ENCODE data around the gene PAIP1. TPM values are rescaled to one million over a fixed set of nuclear protein-coding genes. Genes with fewer than 3 reads are reported as not detected.

PAIP1 gene
- total RNA-seq, 2 donors from 2014 or later: 84.6 to 150 TPM

DNA sequence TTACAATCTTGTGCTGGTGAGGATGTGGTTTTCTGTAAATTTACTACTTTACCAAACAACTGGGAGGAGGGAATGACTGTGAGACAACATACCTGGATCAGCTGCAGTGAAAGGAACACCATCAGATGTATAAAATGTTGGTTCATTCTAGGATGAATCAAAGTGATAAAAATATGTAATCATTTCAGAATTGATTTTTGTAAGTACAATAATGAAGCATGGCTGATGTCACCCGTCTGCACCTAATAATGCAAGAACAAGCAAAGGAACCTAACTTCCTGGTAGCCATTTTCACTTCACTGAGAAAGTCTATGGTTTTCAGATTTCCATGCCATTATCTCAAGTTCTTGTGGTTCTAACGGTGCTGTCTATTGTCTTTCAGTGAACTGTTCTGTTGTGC lies 23.2 kb downstream of the PAIP1 start:
- intact Hi-C loops (cut with DNase I): no loop called here
- WGBS: 85% methylated on average over 2 of the region's 2 CpGs
- Histone ChIP-seq H3K27me3 (replicated peaks; ENCODE audit: insufficient read depth) (no peaks in the 10 kb centered on the region), H3K36me3 (peaks cover 12 to 18% of the 10 kb centered on the region in 2 donors), H3K4me1 (replicated peaks) (no peaks in the 10 kb centered on the region), H3K4me3 (no peak overlapping the region), H3K27ac (no peak overlapping the region), H3K9me3 (no peaks in the 10 kb centered on the region)
- no peak for TF ChIP-seq POLR2AphosphoS5 (IDR thresholded peaks at IDR 0.05)
- no peak for TF ChIP-seq POLR2A (IDR thresholded peaks at IDR 0.05)
- TF ChIP-seq, protein P1, sequence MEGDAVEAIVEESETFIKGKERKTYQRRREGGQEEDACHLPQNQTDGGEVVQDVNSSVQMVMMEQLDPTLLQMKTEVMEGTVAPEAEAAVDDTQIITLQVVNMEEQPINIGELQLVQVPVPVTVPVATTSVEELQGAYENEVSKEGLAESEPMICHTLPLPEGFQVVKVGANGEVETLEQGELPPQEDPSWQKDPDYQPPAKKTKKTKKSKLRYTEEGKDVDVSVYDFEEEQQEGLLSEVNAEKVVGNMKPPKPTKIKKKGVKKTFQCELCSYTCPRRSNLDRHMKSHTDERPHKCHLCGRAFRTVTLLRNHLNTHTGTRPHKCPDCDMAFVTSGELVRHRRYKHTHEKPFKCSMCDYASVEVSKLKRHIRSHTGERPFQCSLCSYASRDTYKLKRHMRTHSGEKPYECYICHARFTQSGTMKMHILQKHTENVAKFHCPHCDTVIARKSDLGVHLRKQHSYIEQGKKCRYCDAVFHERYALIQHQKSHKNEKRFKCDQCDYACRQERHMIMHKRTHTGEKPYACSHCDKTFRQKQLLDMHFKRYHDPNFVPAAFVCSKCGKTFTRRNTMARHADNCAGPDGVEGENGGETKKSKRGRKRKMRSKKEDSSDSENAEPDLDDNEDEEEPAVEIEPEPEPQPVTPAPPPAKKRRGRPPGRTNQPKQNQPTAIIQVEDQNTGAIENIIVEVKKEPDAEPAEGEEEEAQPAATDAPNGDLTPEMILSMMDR (IDR thresholded peaks at IDR 0.05): no peak
- no peak for DNase-seq (ENCODE audit: low spot score)

DNA sequence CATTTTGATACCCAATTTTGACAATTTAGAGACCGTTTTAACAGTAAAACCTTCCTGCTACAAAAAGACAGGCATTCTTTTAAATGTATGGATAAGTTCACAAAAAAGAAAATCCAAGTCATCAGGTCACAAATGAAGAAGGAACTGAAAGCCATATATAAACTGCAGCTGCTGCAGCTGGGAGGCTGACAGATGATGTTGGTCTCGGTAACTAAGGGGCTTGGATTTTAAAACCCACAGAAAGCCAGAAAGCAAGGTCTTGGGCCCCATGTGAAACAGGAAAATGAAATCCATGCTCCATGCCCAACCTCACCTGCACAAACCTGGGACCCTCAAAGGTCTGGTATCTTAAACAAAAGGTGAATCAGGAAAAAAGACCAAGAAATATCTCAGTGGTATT lies 26.2 kb downstream of the PAIP1 start:
- intact Hi-C loops (cut with DNase I): no loop called here

DNA sequence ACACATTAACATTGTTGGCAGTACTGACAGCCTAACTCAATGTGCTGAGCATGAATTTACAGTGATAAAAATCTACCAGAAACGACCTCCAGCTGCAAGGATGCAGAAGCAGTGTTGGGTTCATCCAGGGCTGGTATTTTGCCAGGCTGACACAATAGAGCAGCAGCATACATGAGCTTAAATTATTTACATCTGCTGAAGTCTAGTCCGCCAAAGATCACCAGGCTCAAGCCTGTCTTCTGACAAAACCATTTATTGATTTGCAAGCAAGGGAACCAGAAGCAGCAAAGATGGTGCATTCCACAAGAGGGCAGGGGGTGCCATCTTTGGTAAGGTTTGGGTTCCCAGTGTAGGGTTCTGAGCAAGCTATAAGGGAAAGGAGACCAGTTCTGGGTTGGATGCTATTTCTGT lies 33.2 kb downstream of the PAIP1 start:
- peaks cover 0 to 5% of the 10 kb centered on the region in 2 donors for H3K36me3 ChIP-seq
- no peak for DNase-seq (ENCODE audit: low spot score)

More for the DNA sequence above, 26.2 kb downstream of the PAIP1 start:
- Histone ChIP-seq H3K4me3 (no peak overlapping the region), H3K27ac (no peak overlapping the region), H3K9me3 (no peaks in the 10 kb centered on the region), H3K27me3 (replicated peaks; ENCODE audit: insufficient read depth) (no peaks in the 10 kb centered on the region), H3K36me3 (peaks cover 17 to 18% of the 10 kb centered on the region in 2 donors), H3K4me1 (replicated peaks) (no peaks in the 10 kb centered on the region)
- DNase-seq (ENCODE audit: low spot score): no peak
- whole genome bisulfite sequencing: 94% methylated on average over 2 of the region's 2 CpGs
- TF ChIP-seq, protein P1 (IDR thresholded peaks at IDR 0.05): no peak
- TF ChIP-seq POLR2A (IDR thresholded peaks at IDR 0.05) (no peak), POLR2AphosphoS5 (IDR thresholded peaks at IDR 0.05) (no peak)

DNA sequence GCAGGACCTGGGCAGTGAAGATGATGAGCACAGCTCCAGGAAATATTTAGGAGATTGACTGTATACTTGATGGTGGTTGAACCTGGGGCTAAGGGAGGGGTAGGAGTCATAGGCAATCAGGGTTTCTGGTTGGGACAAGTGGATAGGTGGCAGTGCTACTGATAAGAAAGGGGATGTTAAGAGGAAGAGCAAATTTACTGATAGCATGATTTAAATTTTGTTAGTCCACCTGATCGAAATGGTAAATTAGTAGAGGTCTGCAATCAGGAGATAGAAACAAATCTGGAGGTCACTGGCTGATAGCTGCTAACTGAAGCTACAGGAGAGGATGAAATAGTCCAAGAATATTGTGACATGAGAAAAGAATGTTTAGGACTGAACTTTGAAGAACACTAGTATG lies 36.3 kb downstream of the PAIP1 start:
- Histone ChIP-seq H3K9me3 (no peaks in the 10 kb centered on the region), H3K27ac (no peak overlapping the region), H3K4me3 (no peak overlapping the region), H3K36me3 (no peaks in the 10 kb centered on the region), H3K4me1 (replicated peaks) (no peaks in the 10 kb centered on the region), H3K27me3 (replicated peaks; ENCODE audit: insufficient read depth) (no peaks in the 10 kb centered on the region)
- TF ChIP-seq POLR2A (IDR thresholded peaks at IDR 0.05) (no peak), POLR2AphosphoS5 (IDR thresholded peaks at IDR 0.05) (no peak)
- TF ChIP-seq, protein P1 (IDR thresholded peaks at IDR 0.05): no peak
- 94% methylated on average over 1 of the region's 1 CpG for WGBS
- no peak for DNase-seq (ENCODE audit: low spot score)
- intact Hi-C loops (cut with DNase I): no loop called here

More for the DNA sequence above, 33.2 kb downstream of the PAIP1 start:
- Histone ChIP-seq H3K9me3 (no peaks in the 10 kb centered on the region), H3K4me3 (no peak overlapping the region), H3K4me1 (replicated peaks) (no peaks in the 10 kb centered on the region), H3K27ac (no peak overlapping the region), H3K27me3 (replicated peaks; ENCODE audit: insufficient read depth) (no peaks in the 10 kb centered on the region)
- TF ChIP-seq POLR2AphosphoS5 (IDR thresholded peaks at IDR 0.05) (no peak), POLR2A (IDR thresholded peaks at IDR 0.05) (no peak)
- TF ChIP-seq, protein P1 (IDR thresholded peaks at IDR 0.05): no peak
- 48% methylated on average over 2 of the region's 2 CpGs for WGBS
- intact Hi-C loops (cut with DNase I): no loop called here

DNA sequence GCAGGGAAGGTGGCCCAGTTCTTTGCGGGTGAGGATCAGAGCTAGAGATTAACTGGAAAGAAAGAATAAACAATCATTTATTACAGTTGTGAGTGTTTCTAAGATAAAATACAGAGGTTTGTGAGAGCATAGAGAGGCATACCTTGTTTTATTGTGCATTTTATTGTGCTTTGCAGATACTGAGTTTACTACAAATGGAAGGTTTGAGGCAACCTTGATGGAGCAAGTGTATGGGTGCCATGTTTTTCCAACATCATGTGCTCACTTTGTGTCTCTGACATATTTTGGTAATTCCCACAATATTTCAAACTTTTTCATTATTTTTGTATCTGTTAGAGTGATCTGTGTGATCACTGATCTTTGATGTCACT lies 41.2 kb downstream of the PAIP1 start:
- H3K4me3 ChIP-seq: peak overlapping the region; percentile 52 to 54
- 16% methylated on average over 1 of the region's 1 CpG for WGBS
- TF ChIP-seq POLR2A (IDR thresholded peaks at IDR 0.05): no peak
- TF ChIP-seq, protein P1 (IDR thresholded peaks at IDR 0.05): no peak
- no peak for TF ChIP-seq POLR2AphosphoS5 (IDR thresholded peaks at IDR 0.05)

More for the DNA sequence above, 41.2 kb downstream of the PAIP1 start:
- no peak for DNase-seq (ENCODE audit: low spot score)
- no peaks in the 10 kb centered on the region for H3K36me3 ChIP-seq
- no peaks in the 10 kb centered on the region for H3K9me3 ChIP-seq
- H3K27me3 ChIP-seq (replicated peaks; ENCODE audit: insufficient read depth): no peaks in the 10 kb centered on the region
- no peaks in the 10 kb centered on the region for H3K4me1 ChIP-seq (replicated peaks)
- intact Hi-C loops (cut with DNase I): loop anchor here (5.0 kb wide), 2 partner anchors 33 to 42 kb away; partner anchors contain the start of genes PAIP1 and TMEM267
- H3K27ac ChIP-seq: peak overlapping the region; percentile 74 to 81
